HFF-Myc (cell line): ENCODE results near the gene NRM.
"Not testable (repeated sequence)": the region's sequence is repeated elsewhere in the genome, so short reads cannot be mapped to it uniquely, and the experiment has no call there.

ENCODE experiments used
- DNase-seq: peaks from one replicate; pipeline ENCODE4 v3.0.0-alpha.2; 2011; ENCODE audit warnings: low read depth; ENCODE audit errors: extremely low read depth
- H3K4me3 ChIP-seq: replicated peaks from 2 replicates; pipeline ENCODE4 v1.5.1; 2011; ENCODE audit warnings: low read depth, mild to moderate bottlenecking, control low read depth, low read length
- TF ChIP-seq, protein P1 (sequence below): IDR thresholded peaks from 2 replicates; pipeline ENCODE4 v1.5.1; 2012; ENCODE audit warnings: mild to moderate bottlenecking, low read depth, low read length, control low read depth; ENCODE audit errors: missing control alignments

NRM gene

DNA sequence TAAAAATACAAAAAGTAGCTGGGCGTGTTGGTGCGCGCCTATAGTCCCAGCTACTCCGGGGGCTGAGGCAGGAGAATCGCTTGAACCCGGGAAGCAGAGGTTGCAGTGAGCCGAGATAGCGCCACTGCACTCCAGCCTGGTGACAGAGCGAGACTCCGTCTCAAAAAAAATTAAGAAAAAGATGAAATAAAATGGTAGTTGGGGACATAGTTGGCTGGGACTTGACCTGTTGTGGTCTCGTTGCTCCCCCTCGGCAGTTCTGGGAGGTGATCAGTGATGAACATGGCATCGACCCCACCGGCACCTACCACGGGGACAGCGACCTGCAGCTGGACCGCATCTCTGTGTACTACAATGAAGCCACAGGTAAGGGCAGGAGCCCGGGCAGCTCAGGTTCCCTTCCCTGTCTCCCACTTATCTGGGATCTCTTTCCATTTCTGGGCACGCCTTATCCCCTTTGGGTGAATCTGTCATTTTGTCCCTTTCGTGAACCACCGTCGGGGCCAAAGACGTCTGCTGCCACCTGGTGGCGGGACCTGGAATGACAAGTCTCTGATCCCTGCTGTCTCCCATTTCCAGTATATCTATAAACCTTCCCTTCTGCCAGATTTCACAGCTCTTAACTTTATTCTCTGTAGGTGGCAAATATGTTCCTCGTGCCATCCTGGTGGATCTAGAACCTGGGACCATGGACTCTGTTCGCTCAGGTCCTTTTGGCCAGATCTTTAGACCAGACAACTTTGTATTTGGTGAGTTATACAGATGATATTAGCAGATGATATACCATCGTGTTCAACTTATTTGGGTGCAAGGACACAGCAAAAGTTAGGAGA is 31.7 kb upstream of the NRM start:
- H3K4me3 ChIP-seq, result peak overlapping the region; percentile 98
- DNase-seq, result no peak
- TF ChIP-seq, protein P1, sequence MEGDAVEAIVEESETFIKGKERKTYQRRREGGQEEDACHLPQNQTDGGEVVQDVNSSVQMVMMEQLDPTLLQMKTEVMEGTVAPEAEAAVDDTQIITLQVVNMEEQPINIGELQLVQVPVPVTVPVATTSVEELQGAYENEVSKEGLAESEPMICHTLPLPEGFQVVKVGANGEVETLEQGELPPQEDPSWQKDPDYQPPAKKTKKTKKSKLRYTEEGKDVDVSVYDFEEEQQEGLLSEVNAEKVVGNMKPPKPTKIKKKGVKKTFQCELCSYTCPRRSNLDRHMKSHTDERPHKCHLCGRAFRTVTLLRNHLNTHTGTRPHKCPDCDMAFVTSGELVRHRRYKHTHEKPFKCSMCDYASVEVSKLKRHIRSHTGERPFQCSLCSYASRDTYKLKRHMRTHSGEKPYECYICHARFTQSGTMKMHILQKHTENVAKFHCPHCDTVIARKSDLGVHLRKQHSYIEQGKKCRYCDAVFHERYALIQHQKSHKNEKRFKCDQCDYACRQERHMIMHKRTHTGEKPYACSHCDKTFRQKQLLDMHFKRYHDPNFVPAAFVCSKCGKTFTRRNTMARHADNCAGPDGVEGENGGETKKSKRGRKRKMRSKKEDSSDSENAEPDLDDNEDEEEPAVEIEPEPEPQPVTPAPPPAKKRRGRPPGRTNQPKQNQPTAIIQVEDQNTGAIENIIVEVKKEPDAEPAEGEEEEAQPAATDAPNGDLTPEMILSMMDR, result peak; percentile 92

DNA sequence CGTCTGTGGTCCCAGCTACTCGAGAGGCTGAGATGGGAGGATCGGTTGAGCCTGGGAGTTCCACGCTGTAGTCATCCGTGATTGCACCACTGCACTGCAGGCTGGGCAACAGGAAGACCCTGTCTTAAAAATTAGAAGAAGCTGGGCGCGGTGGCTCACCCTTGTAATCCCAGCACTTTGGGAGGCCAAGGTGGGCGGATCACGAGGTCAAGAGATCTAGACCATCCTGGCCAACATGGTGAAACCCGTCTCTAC is 31.2 kb upstream of the NRM start:
- not testable (repeated sequence) for DNase-seq
- peak overlapping the region; percentile 98 for H3K4me3 ChIP-seq

DNA sequence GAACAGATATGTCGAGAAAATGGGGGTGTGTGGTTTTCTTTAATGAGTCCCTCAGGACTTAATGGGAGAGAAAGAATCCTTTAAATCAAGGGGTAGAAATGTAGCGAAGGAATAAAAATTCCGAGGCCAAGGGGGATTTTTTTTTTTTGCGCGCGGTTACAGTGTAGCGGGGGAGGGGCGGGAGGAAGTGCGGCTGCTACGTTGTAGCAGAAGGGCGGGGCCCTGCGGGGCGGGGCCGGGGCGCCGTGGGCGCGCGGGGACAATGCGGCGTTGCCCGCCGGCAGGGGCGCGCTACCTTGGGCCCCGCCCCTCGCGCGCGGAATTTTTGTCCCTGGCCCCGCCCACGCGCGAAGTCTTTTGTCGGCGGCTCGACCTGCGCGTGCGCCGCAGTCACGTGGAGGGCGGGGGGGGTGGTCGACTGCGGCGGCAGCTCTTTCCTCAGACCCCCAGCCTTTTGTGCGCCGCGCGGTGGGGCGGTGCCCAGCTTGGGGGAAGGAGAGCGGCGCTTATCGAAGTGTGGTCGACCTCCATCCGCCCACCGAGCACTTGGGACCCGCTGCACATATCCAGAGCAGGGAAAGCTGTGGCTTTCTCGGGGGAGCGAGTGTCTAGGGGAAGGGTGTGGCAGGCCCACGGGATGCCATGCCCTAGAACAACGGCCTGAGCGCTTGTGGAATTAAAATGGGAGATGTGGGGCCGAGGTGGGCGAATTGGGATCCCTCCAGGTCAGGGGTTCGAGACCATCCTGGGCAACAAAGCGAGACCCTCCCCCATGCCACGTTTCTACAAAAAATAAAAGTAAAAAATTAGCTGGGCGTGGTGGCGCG is 30.6 kb upstream of the NRM start:
- no peak for DNase-seq
- peak overlapping the region; percentile 98 for H3K4me3 ChIP-seq
- TF ChIP-seq, protein P1, result peak; percentile 17

DNA sequence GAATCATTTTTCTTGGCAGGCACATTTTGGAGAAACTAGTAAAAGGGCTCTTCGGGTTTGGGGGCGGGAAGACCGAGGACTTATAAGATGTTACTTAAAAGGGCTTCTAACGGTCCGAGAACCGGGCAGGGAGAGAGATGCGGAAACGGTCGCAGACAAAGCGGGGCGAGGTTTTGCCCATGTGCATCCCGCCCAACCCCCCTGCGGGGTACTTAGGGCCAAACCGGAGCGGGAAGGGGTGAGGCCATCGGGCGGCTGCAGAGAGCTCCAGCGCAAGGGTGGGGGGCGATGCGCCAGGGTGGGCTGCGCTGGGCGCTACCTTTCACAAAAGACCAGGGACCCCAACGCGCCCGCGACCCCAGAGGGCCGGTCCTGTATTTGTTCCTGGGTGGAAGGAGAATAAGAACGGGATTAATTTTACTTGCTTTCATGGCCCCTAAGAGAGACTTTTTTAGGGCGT is 30.0 kb upstream of the NRM start:
- H3K4me3 ChIP-seq, result peak overlapping the region; percentile 98
- DNase-seq, result no peak
- TF ChIP-seq, protein P1, result no peak

DNA sequence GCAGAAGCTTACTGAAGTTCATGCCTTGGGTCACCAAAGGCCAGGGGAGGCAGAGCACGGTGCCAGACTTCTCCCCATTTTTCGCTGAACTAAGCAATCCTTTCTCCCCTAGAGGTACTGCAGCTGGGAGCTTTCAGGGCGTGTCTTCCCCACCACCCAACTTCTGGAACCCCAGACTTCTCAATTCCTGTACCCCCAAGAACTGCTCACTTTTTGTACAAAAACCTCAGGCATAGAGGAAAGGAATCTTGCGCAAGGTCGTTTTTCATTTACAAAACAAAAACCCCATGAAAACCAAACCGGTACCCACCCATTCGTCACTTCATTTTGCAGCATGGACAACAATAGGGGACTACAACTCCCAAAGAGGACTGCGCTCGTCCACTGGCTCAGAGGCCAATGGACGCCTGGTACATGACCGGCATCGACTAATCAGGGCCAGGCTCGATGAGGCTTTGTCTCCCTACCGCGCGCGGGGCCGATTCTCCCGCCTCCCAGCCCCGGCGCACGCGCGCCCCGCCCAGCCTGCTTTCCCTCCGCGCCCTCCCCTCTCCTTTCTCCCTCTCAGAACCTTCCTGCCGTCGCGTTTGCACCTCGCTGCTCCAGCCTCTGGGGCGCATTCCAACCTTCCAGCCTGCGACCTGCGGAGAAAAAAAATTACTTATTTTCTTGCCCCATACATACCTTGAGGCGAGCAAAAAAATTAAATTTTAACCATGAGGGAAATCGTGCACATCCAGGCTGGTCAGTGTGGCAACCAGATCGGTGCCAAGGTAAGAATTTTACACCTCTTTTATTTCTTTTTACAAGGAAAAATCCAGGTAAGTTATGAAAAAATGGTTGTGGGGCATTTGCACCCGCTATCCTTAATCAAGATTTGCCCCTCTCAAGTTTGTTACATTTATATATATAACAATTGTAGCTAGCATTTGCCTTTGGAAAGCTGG is 29.3 kb upstream of the NRM start, which contains the start of gene TUBB:
Gene TUBB, plus strand, starts transcription at position 562 of the 947 bp plus-strand sequence. Its CDS starts 155 bp downstream, at position 717.
- H3K4me3 ChIP-seq, result peak within 1 kb of the TSS; percentile 98
- peak; percentile 97 for DNase-seq
- TF ChIP-seq, protein P1, result no peak

DNA sequence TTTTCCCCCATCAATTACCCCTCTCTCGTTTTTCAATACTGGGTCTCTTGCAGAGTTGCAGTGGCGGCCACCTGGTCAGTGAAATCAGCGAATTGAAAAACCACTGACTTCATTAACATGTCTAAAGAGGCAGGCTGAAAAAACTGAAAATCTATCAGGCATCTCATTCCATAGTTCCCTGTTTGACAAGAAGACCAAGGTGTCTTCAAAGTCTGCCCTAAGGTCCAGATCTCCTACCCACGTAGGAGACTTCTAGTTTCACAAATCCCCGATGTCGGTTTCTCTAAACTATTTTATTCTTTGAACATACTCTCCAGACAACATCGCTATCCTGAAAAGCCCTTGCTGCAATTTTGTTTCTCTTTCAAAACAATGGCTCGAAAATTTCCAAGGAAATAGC is 28.6 kb upstream of the NRM start:
- H3K4me3 ChIP-seq, result peak overlapping the region; percentile 98
- no peak for DNase-seq
- TF ChIP-seq, protein P1, result no peak

DNA sequence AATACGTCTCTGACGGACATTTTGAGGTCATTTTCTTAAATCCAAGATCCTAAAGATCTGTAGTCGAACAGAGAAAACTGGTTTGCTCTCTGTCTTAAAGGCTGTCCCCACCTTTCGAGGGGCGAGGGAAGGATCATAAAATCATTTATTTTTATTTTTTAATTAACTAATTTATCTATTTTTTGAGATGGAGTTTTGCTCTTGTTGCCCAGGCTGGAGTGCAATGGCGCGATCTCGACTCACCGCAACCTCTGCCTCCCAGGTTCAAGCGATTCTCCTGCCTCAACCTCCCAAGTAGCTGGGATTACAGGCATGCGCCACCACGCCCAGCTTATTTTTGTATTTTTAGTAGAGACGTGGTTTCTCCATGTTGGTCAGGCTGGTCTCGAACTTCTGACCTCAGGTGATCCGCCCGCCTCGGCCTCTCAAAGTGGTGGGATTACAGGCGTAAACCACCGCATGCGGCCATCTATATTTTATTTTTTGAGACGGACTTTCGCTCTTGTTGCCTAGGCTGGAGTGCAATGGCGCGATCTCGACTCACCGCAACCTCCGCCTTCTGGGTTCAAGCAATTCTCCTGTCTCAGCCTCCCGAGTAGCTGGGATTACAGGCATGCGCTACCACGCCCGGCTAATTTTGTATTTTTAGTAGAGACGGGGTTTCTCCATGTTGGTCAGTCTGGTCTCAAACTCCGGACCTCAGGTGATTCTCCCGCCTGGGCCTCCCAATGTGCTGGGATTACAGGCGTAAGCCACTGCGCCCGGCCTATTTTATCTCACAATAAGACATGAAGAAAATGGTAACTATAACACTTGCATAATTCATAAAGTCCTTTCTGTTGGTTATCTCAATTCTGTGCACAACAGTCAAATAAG is 27.3 kb upstream of the NRM start:
- H3K4me3 ChIP-seq, result peak overlapping the region; percentile 38
- not testable (repeated sequence) for DNase-seq
